HG02938 (cell line): ENCODE results near the gene ST14.
"Not testable (repeated sequence)": the region's sequence is repeated elsewhere in the genome, so short reads cannot be mapped to it uniquely, and the experiment has no call there.

Experiments used
- ATAC-seq: cut with Tn5 transposase; IDR thresholded peaks from one replicate; pipeline ENCODE4 v1.9.1; 2021; ENCODE audit warnings: mild to moderate bottlenecking, moderate library complexity; ENCODE audit not compliant: unreplicated experiment

The ST14 gene

GRCh38 chr11:130187096-130187495 is 27.5 kb downstream of the ST14 start:
- no peak for ATAC-seq

GRCh38 chr11:130188047-130188446 is 28.5 kb downstream of the ST14 start:
- no peak for ATAC-seq

- no peak for ATAC-seq
Observed at GRCh38 chr11:130188585-130189347, 29.2 kb downstream of the ST14 start.

- ATAC-seq: no peak
Observed at GRCh38 chr11:130189492-130190210, 30.1 kb downstream of the ST14 start.

- no peak for ATAC-seq
Observed at GRCh38 chr11:130190371-130190881, 30.8 kb downstream of the ST14 start.

GRCh38 chr11:130191896-130192295 is 32.3 kb downstream of the ST14 start:
- no peak for ATAC-seq

GRCh38 chr11:130192845-130193267 is 33.3 kb downstream of the ST14 start:
- no peak for ATAC-seq

- not testable (repeated sequence) for ATAC-seq
Observed at GRCh38 chr11:130193551-130193950, 34.0 kb downstream of the ST14 start.

- ATAC-seq: no peak
Observed at GRCh38 chr11:130194241-130195023, 34.9 kb downstream of the ST14 start.

- ATAC-seq: no peak
Observed at GRCh38 chr11:130197386-130198035, 37.9 kb downstream of the ST14 start.

GRCh38 chr11:130198292-130198691 is 38.7 kb downstream of the ST14 start:
- no peak for ATAC-seq

GRCh38 chr11:130198964-130199363 is 39.4 kb downstream of the ST14 start:
- ATAC-seq: no peak

- ATAC-seq: no peak
Observed at GRCh38 chr11:130199792-130200191, 40.2 kb downstream of the ST14 start.

GRCh38 chr11:130201026-130201425 is 41.4 kb downstream of the ST14 start:
- no peak for ATAC-seq

- ATAC-seq: no peak
Observed at GRCh38 chr11:130202009-130202817, 42.6 kb downstream of the ST14 start.

GRCh38 chr11:130202818-130203689 is 43.5 kb downstream of the ST14 start:
- ATAC-seq: no peak

GRCh38 chr11:130203766-130204702 is 44.5 kb downstream of the ST14 start:
- no peak for ATAC-seq

GRCh38 chr11:130204703-130205095 is 45.1 kb downstream of the ST14 start:
- ATAC-seq: no peak
